K562 (cell line): ENCODE measurements around the gene GOT1. TPM values are rescaled to one million over a fixed set of nuclear protein-coding genes. Genes with fewer than 3 reads are reported as not detected.

Experiments
- AFF1 ChIP-seq, 2 experiments: fragments of 450-650 bp; IDR thresholded peaks; 2 replicates each; pipeline ENCODE4 v1.6.1; 2018; ENCODE audit warnings: mild to moderate bottlenecking in 2 of 2, low read depth in 1 of 2; ENCODE audit not compliant: partially characterized antibody in 2 of 2
- CREB1 ChIP-seq, 2 experiments: sonication (generic) in 1 of 2; formaldehyde crosslinking in 1 of 2; IDR thresholded peaks; 2 replicates each; pipeline versions ENCODE4 v1.6.1 to v1.8.0; 2012 to 2022; ENCODE audit warnings: inconsistent platforms in 1 of 2, mild to moderate bottlenecking in 1 of 2, missing genetic modification reagents in 1 of 2, moderate library complexity in 1 of 2
- HINFP ChIP-seq: fragments of 450-650 bp; conservative IDR thresholded peaks from 2 replicates; pipeline ENCODE4 v1.6.1; 2016; ENCODE audit warnings: missing genetic modification characterization, low read depth, mild to moderate bottlenecking, control low read depth, missing compliant biosample characterization
- MAX ChIP-seq: sonication (generic); formaldehyde crosslinking; IDR thresholded peaks from 2 replicates; pipeline ENCODE4 v1.9.0; 2022; ENCODE audit warnings: mild to moderate bottlenecking, missing genetic modification reagents
- RBM34 ChIP-seq: fragments of 200-400 bp; formaldehyde crosslinking; IDR thresholded peaks from 2 replicates; pipeline ENCODE4 v1.6.1; 2018; ENCODE audit warnings: low read length, borderline replicate concordance; ENCODE audit not compliant: insufficient read depth
- SAFB2 ChIP-seq: fragments of 200-400 bp; formaldehyde crosslinking; IDR thresholded peaks from 2 replicates; pipeline ENCODE4 v1.6.1; 2018; ENCODE audit warnings: borderline replicate concordance, low read length, low read depth, moderate library complexity; ENCODE audit not compliant: severe bottlenecking
- ZBTB17 ChIP-seq: fragments of 450-650 bp; formaldehyde crosslinking; IDR thresholded peaks from 2 replicates; pipeline ENCODE4 v1.4.0; 2020; ENCODE audit warnings: mild to moderate bottlenecking
- ZBTB8A ChIP-seq: fragments of 450-650 bp; IDR thresholded peaks from 2 replicates; pipeline ENCODE4 v1.6.1; 2018; ENCODE audit warnings: mild to moderate bottlenecking, moderate library complexity; ENCODE audit not compliant: partially characterized antibody
- ZNF121 ChIP-seq: sonication (generic); formaldehyde crosslinking; conservative IDR thresholded peaks from 2 replicates; pipeline ENCODE4 v1.8.0; 2022; ENCODE audit warnings: missing genetic modification reagents
- ZNF318 ChIP-seq, 2 experiments: fragments of 450-650 bp; IDR thresholded peaks; 2 replicates each; pipeline ENCODE4 v1.6.1; 2016; ENCODE audit warnings: mild to moderate bottlenecking in 2 of 2, borderline replicate concordance in 1 of 2, low read depth in 1 of 2, moderate library complexity in 1 of 2
- polyA plus RNA-seq, 8 experiments: library from polyadenylated mRNA; depleted of rRNA in 4 of 8; stranded (reverse) in 5 of 8; unstranded in 3 of 8; fragments of >200 nt; fragmentation: Nextera tagmentation in 2 of 8; fragmentation: Illumina TruSeq in 1 of 8; extraction: Ambion mirVana in 2 of 8; extraction: Trizol in 1 of 8; gene quantifications; 2 replicates each; pipeline versions ENCODE4 v1.2.1 to v1.2.3, GENCODE V29; 2011 to 2014; ENCODE audit warnings: inconsistent platforms in 1 of 8, missing spikeins in 1 of 8
- total RNA-seq, 7 experiments: library from RNA; depleted of rRNA in 6 of 7; stranded (reverse); fragments of >200 nt in 6 of 7; fragmentation: Illumina TruSeq in 2 of 7; extraction: Trizol in 2 of 7; gene quantifications; 2 replicates each; pipeline versions ENCODE4 v1.2.1 to v1.2.3, GENCODE V29; 2011 to 2021; ENCODE audit warnings: low replicate concordance in 1 of 7

Gene GOT1
- total and polyA plus RNA-seq, 9 of the 15 experiments (the other 6 are each of a cell fraction or from before 2014, with no cell fraction given): 55.7 to 166 (median 75.4) TPM

GRCh38 chr10:99406149-99406548, 24.3 kb downstream of the GOT1 start (continued):
- no peak for TF ChIP-seq ZNF318 (IDR thresholded peaks at IDR 0.05; ENCODE audit: borderline replicate concordance in 1 of 2, low read depth in 1 of 2)
- no peak for TF ChIP-seq ZBTB8A
- TF ChIP-seq SAFB2: no peak
- TF ChIP-seq CREB1 (IDR thresholded peaks at IDR 0.05): no peak
- TF ChIP-seq CREB1 (CRISPR knock-in tag; IDR thresholded peaks at IDR 0.05): no peak
- TF ChIP-seq HINFP (tag): no peak
- TF ChIP-seq ZBTB17 (CRISPR knock-in tag): no peak
- no peak for TF ChIP-seq AFF1 (IDR thresholded peaks at IDR 0.05; ENCODE audit: low read depth in 1 of 2, partially characterized antibody in 2 of 2)
- no peak for TF ChIP-seq RBM34
- TF ChIP-seq ZNF121 (CRISPR knock-in tag): no peak
- TF ChIP-seq MAX (CRISPR knock-in tag): no peak
